ENCODE data around the gene TRIM34. TPM values are rescaled to one million over a fixed set of nuclear protein-coding genes. Genes with fewer than 3 reads are reported as not detected.

The TRIM34 gene
- polyA plus RNA-seq, 1 of the 3 experiments (the other 2 are of a cell fraction): 3.2 TPM

GRCh38 chr11:5621580-5621979 lies 3.2 kb upstream of the TRIM34 start:
- peak overlapping the region in 1 of 2 experiments; percentile 77; a peak in 2 of 4 replicates for H3K27ac ChIP-seq (ENCODE audit: low read depth in 2 of 2, low read length in 1 of 2)

GRCh38 chr11:5622802-5623201 lies 2.0 kb upstream of the TRIM34 start:
- WGBS (ENCODE audit: low lambda C conversion rate): 18% methylated on average over 3 of the region's 3 CpGs
- POLR2A ChIA-PET: no interaction called here
- TF ChIP-seq EZH2phosphoT487 (IDR thresholded peaks at IDR 0.05; ENCODE audit: borderline replicate concordance, low read depth) (no peak), NFIC (IDR thresholded peaks at IDR 0.05; ENCODE audit: borderline replicate concordance) (no peak), GATA2 (CRISPR knock-in tag; IDR thresholded peaks at IDR 0.05) (no peak), CHD2 (IDR thresholded peaks at IDR 0.05; ENCODE audit: low read length, partially characterized antibody) (no peak), MAX (IDR thresholded peaks at IDR 0.05; ENCODE audit: low read depth) (no peak), NRF1 (IDR thresholded peaks at IDR 0.05; ENCODE audit: low read depth, low read length) (no peak), CTCF (IDR thresholded peaks at IDR 0.05) (no peak), FOXJ3 (CRISPR knock-in tag; IDR thresholded peaks at IDR 0.05) (no peak)

More at GRCh38 chr11:5621580-5621979, 3.2 kb upstream of the TRIM34 start:
- Histone ChIP-seq H3K4me1 (ENCODE audit: control insufficient read depth in 1 of 2, insufficient read depth in 2 of 2, low read depth in 1 of 2, low read length in 1 of 2) (no peaks in the 10 kb centered on the region), H3K79me2 (ENCODE audit: insufficient read depth) (no peaks in the 10 kb centered on the region), H2AFZ (ENCODE audit: low read depth) (no peak overlapping the region), H3K9ac (no peak overlapping the region), H3K9me3 (no peaks in the 10 kb centered on the region), H3K9me2 (no peaks in the 10 kb centered on the region), H3K4me3 (ENCODE audit: low read depth in 2 of 2, low read length in 1 of 2) (no peak overlapping the region), H4K20me1 (ENCODE audit: insufficient read depth) (no peaks in the 10 kb centered on the region), H3K27me3 (ENCODE audit: insufficient read depth) (peaks cover 7% of the 10 kb centered on the region; the same call in 1 of the 2 replicates), H3K4me2 (peak overlapping the region; percentile 63; the same call in 1 of the 2 replicates), H3K36me3 (replicated peaks in 1 of 2; ENCODE audit: control insufficient read depth in 1 of 2, insufficient read depth in 2 of 2, low read length in 1 of 2) (no peaks in the 10 kb centered on the region), H3F3A (replicated peaks; ENCODE audit: insufficient read depth) (peaks cover 16% of the 10 kb centered on the region)
- POLR2A ChIA-PET: no interaction called here
- no peak for DNase-seq
- no peak for TF ChIP-seq TEAD4 (IDR thresholded peaks at IDR 0.05; ENCODE audit: borderline replicate concordance, insufficient read depth)
- no peak for TF ChIP-seq PBX3 (IDR thresholded peaks at IDR 0.05)
- no peak for TF ChIP-seq ELF1 (IDR thresholded peaks at IDR 0.05)
- no peak for TF ChIP-seq RXRA (IDR thresholded peaks at IDR 0.05; ENCODE audit: borderline replicate concordance, low read depth)
- TF ChIP-seq MAX (IDR thresholded peaks at IDR 0.05; ENCODE audit: low read depth): no peak
- TF ChIP-seq NRF1 (IDR thresholded peaks at IDR 0.05; ENCODE audit: low read depth, low read length): no peak
- no peak for TF ChIP-seq FOXJ3 (CRISPR knock-in tag; IDR thresholded peaks at IDR 0.05)
- no peak for TF ChIP-seq POLR2AphosphoS5 (IDR thresholded peaks at IDR 0.05; ENCODE audit: low read depth, low read length)
- no peak for TF ChIP-seq FOXM1 (IDR thresholded peaks at IDR 0.05; ENCODE audit: low read depth)
- TF ChIP-seq ZBTB33 (IDR thresholded peaks at IDR 0.05; ENCODE audit: borderline replicate concordance, low read depth): no peak
- TF ChIP-seq EZH2phosphoT487 (IDR thresholded peaks at IDR 0.05; ENCODE audit: borderline replicate concordance, low read depth): no peak
- TF ChIP-seq TAF1 (IDR thresholded peaks at IDR 0.05; ENCODE audit: borderline replicate concordance, low read depth, low read length): no peak
- CTCF ChIA-PET: no interaction called here

More at GRCh38 chr11:5622802-5623201, 2.0 kb upstream of the TRIM34 start:
- Histone ChIP-seq H3K27me3 (ENCODE audit: insufficient read depth) (no peaks in the 10 kb centered on the region; the same call in 1 of the 2 replicates), H3K27ac (ENCODE audit: low read depth in 2 of 2, low read length in 1 of 2) (no peak overlapping the region), H3K4me1 (ENCODE audit: control insufficient read depth in 1 of 2, insufficient read depth in 2 of 2, low read depth in 1 of 2, low read length in 1 of 2) (no peaks in the 10 kb centered on the region), H3K9me3 (no peaks in the 10 kb centered on the region), H3K9ac (no peak overlapping the region), H3K36me3 (replicated peaks in 1 of 2; ENCODE audit: control insufficient read depth in 1 of 2, insufficient read depth in 2 of 2, low read length in 1 of 2) (no peaks in the 10 kb centered on the region), H3K9me2 (no peaks in the 10 kb centered on the region), H3K4me2 (no peak overlapping the region), H2AFZ (ENCODE audit: low read depth) (no peak overlapping the region), H3F3A (replicated peaks; ENCODE audit: insufficient read depth) (peaks cover 16% of the 10 kb centered on the region), H3K4me3 (ENCODE audit: low read depth in 2 of 2, low read length in 1 of 2) (no peak overlapping the region), H3K79me2 (ENCODE audit: insufficient read depth) (no peaks in the 10 kb centered on the region), H4K20me1 (ENCODE audit: insufficient read depth) (no peaks in the 10 kb centered on the region)
- no peak for DNase-seq
- CTCF ChIA-PET: interaction anchor here (0.5 kb wide), 1 partner anchor 185 kb away, joined by 4 read pairs; no protein-coding TSS in a partner anchor
